Esophagus (tissue), 2 donors: ENCODE results near the gene ADD3. TPM values are rescaled to one million over a fixed set of nuclear protein-coding genes. Genes with fewer than 3 reads are reported as not detected.

Experiments used
- H3K27ac ChIP-seq, 2 donors: one replicate each; pipeline ENCODE4 v1.5.1; 2013; ENCODE audit warnings: low read depth in 2 of 2, mild to moderate bottlenecking in 2 of 2, inconsistent platforms in 1 of 2, low read length in 1 of 2, moderate library complexity in 1 of 2
- H3K27me3 ChIP-seq, 2 donors: one replicate each; pipeline ENCODE4 v1.6.1; 2013; ENCODE audit warnings: low read length in 2 of 2, control low read depth in 1 of 2, mild to moderate bottlenecking in 1 of 2; ENCODE audit not compliant: insufficient read depth in 2 of 2, control insufficient read depth in 1 of 2
- H3K36me3 ChIP-seq, 2 donors: one replicate each; pipeline ENCODE4 v1.6.1; 2013; ENCODE audit warnings: low read length in 1 of 2; ENCODE audit not compliant: control insufficient read depth in 2 of 2, insufficient read depth in 2 of 2
- H3K4me1 ChIP-seq, 2 donors: one replicate each; pipeline ENCODE4 v1.6.1; 2013; ENCODE audit warnings: low read length in 1 of 2; ENCODE audit not compliant: control insufficient read depth in 2 of 2, insufficient read depth in 2 of 2
- H3K4me3 ChIP-seq, 2 donors: one replicate each; pipeline ENCODE4 v1.5.1; 2013; ENCODE audit warnings: low read length in 2 of 2, mild to moderate bottlenecking in 2 of 2, low read depth in 1 of 2, moderate library complexity in 1 of 2
- H3K9me3 ChIP-seq, 2 donors: one replicate each; pipeline ENCODE4 v1.6.1; 2013; ENCODE audit warnings: mild to moderate bottlenecking in 2 of 2, low read depth in 1 of 2, low read length in 1 of 2, moderate library complexity in 1 of 2; ENCODE audit not compliant: control insufficient read depth in 2 of 2, insufficient read depth in 1 of 2
- WGBS, 2 donors: extraction: QIAGEN DNeasy Blood & Tissue Kit; methylation state at CpG; one replicate each; pipeline ENCODE4 v1.1.7; 2013; 5-methylcytosine and 5-hydroxymethylcytosine counted together
- polyA plus RNA-seq, 2 donors: library from polyadenylated mRNA; stranded (reverse); fragments of 200-250 nt; gene quantifications; one replicate each; pipeline ENCODE4 v1.2.3, GENCODE V29; 2013
- donor health status: healthy with polysubstance abuse.
- donor health status: Bipolar disorder and iron deficiency.

ADD3 gene
- polyA plus RNA-seq, 2 donors = 20.0 to 24.0 TPM

GRCh38 chr10:110029450-110029849 is 21.7 kb downstream of the ADD3 start:
- H3K9me3 ChIP-seq = no peaks in the 10 kb centered on the region
- H3K36me3 ChIP-seq = no peaks in the 10 kb centered on the region
- no peaks in the 10 kb centered on the region for H3K4me1 ChIP-seq
- WGBS, 2 donors = 88 to 92% methylated on average over 2 of the region's 2 CpGs
- no peak overlapping the region for H3K4me3 ChIP-seq
- H3K27ac ChIP-seq = no peak overlapping the region
- H3K27me3 ChIP-seq = no peaks in the 10 kb centered on the region

GRCh38 chr10:110032801-110033700 is 25.3 kb downstream of the ADD3 start:
- H3K36me3 ChIP-seq = no peaks in the 10 kb centered on the region
- H3K9me3 ChIP-seq = no peaks in the 10 kb centered on the region
- 39 to 44% methylated on average over 4 of the region's 4 CpGs for WGBS, 2 donors
- no peak overlapping the region for H3K27ac ChIP-seq
- no peaks in the 10 kb centered on the region for H3K27me3 ChIP-seq
- no peak overlapping the region for H3K4me3 ChIP-seq
- H3K4me1 ChIP-seq = no peaks in the 10 kb centered on the region

- Histone ChIP-seq H3K36me3 (no peaks in the 10 kb centered on the region), H3K9me3 (no peaks in the 10 kb centered on the region), H3K27me3 (no peaks in the 10 kb centered on the region), H3K4me3 (no peak overlapping the region), H3K4me1 (no peaks in the 10 kb centered on the region), H3K27ac (no peak overlapping the region)
- WGBS, 2 donors = 24 to 35% methylated on average over 2 of the region's 2 CpGs
These were observed 26.0 kb downstream of the ADD3 start for GRCh38 chr10:110033701-110034235.

GRCh38 chr10:110034596-110034995 is 26.8 kb downstream of the ADD3 start:
- Histone ChIP-seq H3K27ac (no peak overlapping the region), H3K36me3 (no peaks in the 10 kb centered on the region), H3K4me1 (no peaks in the 10 kb centered on the region), H3K9me3 (no peaks in the 10 kb centered on the region), H3K4me3 (no peak overlapping the region), H3K27me3 (no peaks in the 10 kb centered on the region)
- 41 to 54% methylated on average over 2 of the region's 2 CpGs for WGBS, 2 donors

- Histone ChIP-seq H3K27ac (no peak overlapping the region), H3K9me3 (no peaks in the 10 kb centered on the region), H3K4me1 (no peaks in the 10 kb centered on the region), H3K36me3 (no peaks in the 10 kb centered on the region), H3K27me3 (no peaks in the 10 kb centered on the region), H3K4me3 (no peak overlapping the region)
- WGBS, 2 donors = 82 to 90% methylated on average over 9 of the region's 9 CpGs
These were observed 27.5 kb downstream of the ADD3 start for GRCh38 chr10:110035070-110035921.

GRCh38 chr10:110036640-110037039 is 28.9 kb downstream of the ADD3 start:
- Histone ChIP-seq H3K27ac (no peak overlapping the region), H3K36me3 (no peaks in the 10 kb centered on the region), H3K27me3 (no peaks in the 10 kb centered on the region), H3K9me3 (no peaks in the 10 kb centered on the region), H3K4me1 (no peaks in the 10 kb centered on the region), H3K4me3 (no peak overlapping the region)
- WGBS, 2 donors = 90 to 92% methylated on average over 3 of the region's 3 CpGs

GRCh38 chr10:110039254-110039653 is 31.5 kb downstream of the ADD3 start:
- Histone ChIP-seq H3K36me3 (no peaks in the 10 kb centered on the region), H3K4me1 (no peaks in the 10 kb centered on the region), H3K4me3 (no peak overlapping the region), H3K27me3 (no peaks in the 10 kb centered on the region), H3K9me3 (no peaks in the 10 kb centered on the region), H3K27ac (no peak overlapping the region)

GRCh38 chr10:110040108-110040507 is 32.3 kb downstream of the ADD3 start:
- H3K4me1 ChIP-seq = no peaks in the 10 kb centered on the region
- no peaks in the 10 kb centered on the region for H3K9me3 ChIP-seq
- no peak overlapping the region for H3K27ac ChIP-seq
- WGBS, 2 donors = 61 to 82% methylated on average over 1 of the region's 1 CpG
- no peak overlapping the region for H3K4me3 ChIP-seq
- H3K27me3 ChIP-seq = no peaks in the 10 kb centered on the region
- no peaks in the 10 kb centered on the region for H3K36me3 ChIP-seq

GRCh38 chr10:110040767-110041478 is 33.1 kb downstream of the ADD3 start:
- no peaks in the 10 kb centered on the region for H3K27me3 ChIP-seq
- 92 to 95% methylated on average over 8 to 9 of the region's 9 CpGs for WGBS, 2 donors
- H3K9me3 ChIP-seq = no peaks in the 10 kb centered on the region
- no peaks in the 10 kb centered on the region for H3K36me3 ChIP-seq
- no peak overlapping the region for H3K27ac ChIP-seq
- H3K4me3 ChIP-seq = no peak overlapping the region
- H3K4me1 ChIP-seq = no peaks in the 10 kb centered on the region
